IMR-90 (cell line): ENCODE results near the gene YJU2. TPM values are rescaled to one million over a fixed set of nuclear protein-coding genes. Genes with fewer than 3 reads are reported as not detected.

Source experiments
- ATAC-seq: fragments of 200-7000 bp; cut with Tn5 transposase; 2 replicates; pipeline ENCODE4 v1.9.1; 2020; ENCODE audit warnings: low read depth, mild to moderate bottlenecking, moderate library complexity
- BruUV-seq: library from RNA; stranded (reverse); fragments of 400-500 nt; replicated peaks from 2 replicates; lab custom pipeline; 2021; lab: Mats Ljungman, UMichigan
- CTCF ChIA-PET: fragments of 300-600 bp; formaldehyde crosslinking; extraction: SDS; loops from one replicate; lab custom pipeline; 2021; ENCODE audit warnings: antibody characterized with exemption; lab: Yijun Ruan, JAX
- POLR2A ChIA-PET: fragments of 300-600 bp; sonication (Branson Sonifier 250); formaldehyde crosslinking; loops from one replicate; lab custom pipeline; 2022; ENCODE audit warnings: antibody characterized with exemption; ENCODE audit not compliant: unreplicated experiment; lab: Charles Lee
- DNase-seq: peaks from one replicate; pipeline ENCODE4 v3.0.0; 2013
- H2AFZ ChIP-seq: replicated peaks from 2 replicates; pipeline ENCODE3; 2013; ENCODE audit warnings: low read length, mild to moderate bottlenecking; ENCODE audit not compliant: poor library complexity
- H2AK5ac ChIP-seq: 2 replicates; pipeline ENCODE4 v1.6.1; 2013; ENCODE audit warnings: low read depth, low read length, inconsistent platforms
- H2AK9ac ChIP-seq: replicated peaks from 2 replicates; pipeline ENCODE3; 2013; ENCODE audit warnings: mild to moderate bottlenecking, low read depth, low read length, moderate library complexity; ENCODE audit not compliant: poor library complexity
- H2BK120ac ChIP-seq: 2 replicates; pipeline ENCODE4 v1.6.1; 2013; ENCODE audit warnings: low read depth, low read length, inconsistent platforms
- H2BK15ac ChIP-seq: 3 replicates; pipeline ENCODE4 v1.6.1; 2013; ENCODE audit warnings: low read depth, low read length, inconsistent platforms
- H2BK20ac ChIP-seq: 2 replicates; pipeline ENCODE4 v1.6.1; 2013; ENCODE audit warnings: low read depth, mild to moderate bottlenecking, inconsistent platforms, low read length, moderate library complexity
- H2BK5ac ChIP-seq: 2 replicates; pipeline ENCODE4 v1.6.1; 2013; ENCODE audit warnings: mild to moderate bottlenecking, low read depth, low read length, inconsistent platforms; ENCODE audit not compliant: poor library complexity, severe bottlenecking
- H3K14ac ChIP-seq: replicated peaks from 2 replicates; pipeline ENCODE4 v1.6.1; 2013; ENCODE audit warnings: low read depth, low read length, inconsistent platforms
- H3K18ac ChIP-seq: 2 replicates; pipeline ENCODE4 v1.6.1; 2013; ENCODE audit warnings: low read depth, low read length, control low read depth
- H3K23ac ChIP-seq: 2 replicates; pipeline ENCODE4 v1.6.1; 2013; ENCODE audit warnings: low read depth, low read length, inconsistent platforms
- H3K27ac ChIP-seq: 2 replicates; pipeline ENCODE4 v1.5.1; 2013; ENCODE audit warnings: mild to moderate bottlenecking, control low read depth, low read length; ENCODE audit not compliant: insufficient read depth
- H3K27me3 ChIP-seq: 2 replicates; pipeline ENCODE4 v1.6.1; 2013; ENCODE audit warnings: low read length; ENCODE audit not compliant: control insufficient read depth, insufficient read depth
- H3K36me3 ChIP-seq: 2 replicates; pipeline ENCODE4 v1.6.1; 2013; ENCODE audit warnings: low read length, mixed read lengths; ENCODE audit not compliant: control insufficient read depth, insufficient read depth
- H3K4ac ChIP-seq: 2 replicates; pipeline ENCODE4 v1.6.1; 2013; ENCODE audit warnings: low read depth, low read length, inconsistent platforms
- H3K4me1 ChIP-seq: 2 replicates; pipeline ENCODE4 v1.6.1; 2013; ENCODE audit warnings: low read length, mixed read lengths; ENCODE audit not compliant: control insufficient read depth, insufficient read depth
- H3K4me2 ChIP-seq: 2 replicates; pipeline ENCODE4 v1.6.1; 2013; ENCODE audit warnings: low read depth, mild to moderate bottlenecking, control low read depth, low read length, moderate library complexity
- H3K4me3 ChIP-seq: 2 replicates; pipeline ENCODE4 v1.5.1; 2013; ENCODE audit warnings: low read depth, mild to moderate bottlenecking, control low read depth, low read length, moderate library complexity; ENCODE audit not compliant: insufficient read depth
- H3K56ac ChIP-seq: 2 replicates; pipeline ENCODE4 v1.6.1; 2013; ENCODE audit warnings: low read length, inconsistent platforms; ENCODE audit not compliant: insufficient read depth; ENCODE audit errors: extremely low read depth
- H3K79me1 ChIP-seq, 2 experiments: 2 replicates each; pipeline ENCODE4 v1.6.1; 2013; ENCODE audit warnings: low read length in 2 of 2, inconsistent platforms in 1 of 2, low read depth in 1 of 2
- H3K9ac ChIP-seq: 2 replicates; pipeline ENCODE4 v1.6.1; 2013; ENCODE audit warnings: low read depth, low read length, control low read depth
- H3K9me1 ChIP-seq: 2 replicates; pipeline ENCODE4 v1.6.1; 2013; ENCODE audit warnings: low read length, inconsistent platforms; ENCODE audit not compliant: insufficient read depth
- H3K9me3 ChIP-seq: 2 replicates; pipeline ENCODE4 v1.6.1; 2013; ENCODE audit warnings: low read length; ENCODE audit not compliant: control insufficient read depth, insufficient read depth
- H4K20me1 ChIP-seq: 2 replicates; pipeline ENCODE4 v1.6.1; 2013; ENCODE audit warnings: low read length, inconsistent platforms; ENCODE audit not compliant: insufficient read depth
- H4K5ac ChIP-seq: 2 replicates; pipeline ENCODE4 v1.6.1; 2013; ENCODE audit warnings: mild to moderate bottlenecking, low read depth, low read length, control low read depth
- H4K8ac ChIP-seq, 2 experiments: 2 replicates each; pipeline ENCODE4 v1.6.1; 2013; ENCODE audit warnings: low read depth in 2 of 2, low read length in 2 of 2, control low read depth in 1 of 2, inconsistent platforms in 1 of 2
- H4K91ac ChIP-seq: 2 replicates; pipeline ENCODE4 v1.6.1; 2013; ENCODE audit warnings: low read depth, low read length, inconsistent platforms; ENCODE audit not compliant: insufficient read depth
- BHLHE40 ChIP-seq: fragments of 150-350 bp; IDR thresholded peaks from 2 replicates; pipeline ENCODE4 v1.6.1; 2016; ENCODE audit warnings: mild to moderate bottlenecking, low read depth, low read length
- CHD1 ChIP-seq: IDR thresholded peaks from 2 replicates; pipeline ENCODE4 v1.6.1; 2012; ENCODE audit warnings: low read depth, low read length, improper control_type of control experiment
- CTCF ChIP-seq: conservative IDR thresholded peaks from 2 replicates; pipeline ENCODE4 v1.5.1; 2012; ENCODE audit warnings: mild to moderate bottlenecking, low read depth, low read length, improper control_type of control experiment
- ELK1 ChIP-seq: fragments of 150-350 bp; IDR thresholded peaks from 2 replicates; pipeline ENCODE4 v1.6.1; 2016; ENCODE audit warnings: low read depth, mild to moderate bottlenecking, low read length, moderate library complexity, borderline replicate concordance
- FOS ChIP-seq: fragments of 150-350 bp; IDR thresholded peaks from 2 replicates; pipeline ENCODE4 v1.6.1; 2016; ENCODE audit warnings: low read depth, low read length
- MXI1 ChIP-seq: IDR thresholded peaks from 2 replicates; pipeline ENCODE4 v1.6.1; 2012; ENCODE audit warnings: low read depth, mild to moderate bottlenecking, low read length, moderate library complexity, borderline replicate concordance
- NFE2L2 ChIP-seq: fragments of 150-350 bp; IDR thresholded peaks from 2 replicates; pipeline ENCODE4 v1.6.1; 2016; ENCODE audit warnings: low read depth, mild to moderate bottlenecking, low read length
- POLR2A ChIP-seq: IDR thresholded peaks from 2 replicates; pipeline ENCODE4 v1.6.1; 2012; ENCODE audit warnings: mild to moderate bottlenecking, low read depth, low read length
- RAD21 ChIP-seq: IDR thresholded peaks from 2 replicates; pipeline ENCODE4 v1.6.1; 2012; ENCODE audit warnings: low read length, improper control_type of control experiment
- RCOR1 ChIP-seq: IDR thresholded peaks from 2 replicates; pipeline ENCODE4 v1.6.1; 2012; ENCODE audit warnings: mild to moderate bottlenecking, low read length, improper control_type of control experiment; ENCODE audit not compliant: insufficient replicate concordance
- RFX5 ChIP-seq: IDR thresholded peaks from 2 replicates; pipeline ENCODE4 v1.8.0; 2012; ENCODE audit warnings: low read depth, mild to moderate bottlenecking, low read length, moderate library complexity
- SMC3 ChIP-seq: fragments of 150-350 bp; IDR thresholded peaks from 2 replicates; pipeline ENCODE4 v1.6.1; 2016; ENCODE audit warnings: low read depth, mild to moderate bottlenecking, antibody characterized with exemption, low read length, moderate library complexity
- USF2 ChIP-seq: fragments of 150-350 bp; IDR thresholded peaks from 2 replicates; pipeline ENCODE4 v1.6.1; 2017; ENCODE audit warnings: mild to moderate bottlenecking, antibody characterized with exemption, low read length, low read depth
- WGBS, 2 experiments: methylation state at CpG; one replicate each; pipeline versions ENCODE4 v1.1.5 to v1.1.7; 2013; ENCODE audit warnings: missing lambda C conversion rate in 2 of 2; ENCODE audit not compliant: insufficient read length in 1 of 2; ENCODE audit errors: extremely low coverage in 2 of 2; 5-methylcytosine and 5-hydroxymethylcytosine counted together
- dilution Hi-C: fragments of 300-500 bp; cut with HindIII; formaldehyde crosslinking; loops from one replicate; pipeline ENCODE4 v1.14.3; 2018; ENCODE audit warnings: low sequenced_read_pairs; ENCODE audit not compliant: unreplicated experiment
- in situ Hi-C: fragments of 300-500 bp; cut with MboI; formaldehyde crosslinking; loops from 3 replicates; pipeline ENCODE4 v1.14.3; 2019; ENCODE audit warnings: low sequenced_read_pairs, inconsistent platforms, mixed read lengths
- intact Hi-C: fragments of 100-400 bp; cut with micrococcal nuclease; formaldehyde crosslinking; loops from 2 replicates; pipeline ENCODE4 v1.10.0; 2022
- polyA plus RNA-seq, 3 experiments: library from polyadenylated mRNA; depleted of rRNA; stranded (reverse); fragments of >200 nt; gene quantifications; 2 replicates each; pipeline ENCODE4 v1.2.3, GENCODE V29; 2012; ENCODE audit warnings: low replicate concordance in 1 of 3
- total RNA-seq: library from RNA; depleted of rRNA; stranded (reverse); fragments of >200 nt; gene quantifications from 2 replicates; pipeline ENCODE4 v1.2.3, GENCODE V29; 2012

YJU2 gene
- total and polyA plus RNA-seq, 2 of the 4 experiments (the other 2 are of a cell fraction): 15.6 to 18.9 TPM

GRCh38 chr19:4301590-4302242, 54.8 kb downstream of the YJU2 start:
- 51% methylated on average over 3 of the region's 13 CpGs; no CpG with 5 or more reads in 1 of the 2 experiments for WGBS, 2 experiments
- Histone ChIP-seq H4K5ac (no peak overlapping the region), H3K56ac (no peak overlapping the region), H3K9ac (no peak overlapping the region), H3K23ac (no peak overlapping the region), H2AK9ac (no peak overlapping the region), H3K27ac (no peak overlapping the region), H3K4me3 (no peak overlapping the region), H3K4ac (no peak overlapping the region), H4K91ac (no peak overlapping the region), H3K9me3 (no peaks in the 10 kb centered on the region), H2BK120ac (no peak overlapping the region), H3K18ac (no peak overlapping the region), H3K79me1 (peaks cover 0 to 3% of the 10 kb centered on the region in 2 experiments; a peak in 1 of 4 replicates), H3K14ac (no peak overlapping the region), H2BK15ac (no peak overlapping the region), H3K36me3 (no peaks in the 10 kb centered on the region), H3K4me1 (no peaks in the 10 kb centered on the region), H2BK20ac (no peak overlapping the region), H3K9me1 (peaks cover 6% of the 10 kb centered on the region; the same call in 1 of the 2 replicates), H4K8ac (no peak overlapping the region), H2AFZ (peak overlapping the region; percentile 41), H4K20me1 (no peaks in the 10 kb centered on the region), H2AK5ac (no peak overlapping the region), H3K27me3 (no peaks in the 10 kb centered on the region; the same call in 1 of the 2 replicates), H2BK5ac (no peak overlapping the region), H3K4me2 (no peak overlapping the region)
- no peak for DNase-seq
- dilution Hi-C loops (no loop called here), intact Hi-C loops (no loop called here), in situ Hi-C loops (no loop called here)
- POLR2A ChIA-PET: no interaction called here
- CTCF ChIA-PET: no interaction called here
- no TSS peak for BruUV-seq
- ATAC-seq: no peak
- TF ChIP-seq RCOR1 (no peak), NFE2L2 (no peak), USF2 (no peak), FOS (no peak), BHLHE40 (no peak), CTCF (no peak), SMC3 (no peak), CHD1 (no peak), POLR2A (no peak), ELK1 (no peak), MXI1 (no peak), RAD21 (no peak), RFX5 (no peak)
